Measurements from ENCODE around the gene CFAP119.
A peak's percentile ranks its signal among the peaks of the same experiment; 100 is the strongest.

CFAP119 gene

GRCh38 chr16:30740364-30741251 lies 21.3 kb downstream of the CFAP119 start:
- DNase-seq (ENCODE audit: low read depth in 2 of 2), result no peak

GRCh38 chr16:30738984-30739951 lies 22.6 kb downstream of the CFAP119 start:
- DNase-seq (ENCODE audit: low read depth in 2 of 2), result no peak

- no peak for DNase-seq (ENCODE audit: low read depth in 2 of 2)
Observed at GRCh38 chr16:30737794-30738648, 23.8 kb downstream of the CFAP119 start.

- no peak for DNase-seq (ENCODE audit: low read depth in 2 of 2)
Observed at GRCh38 chr16:30736995-30737793, 24.7 kb downstream of the CFAP119 start.

GRCh38 chr16:30731411-30731810 lies 30.5 kb downstream of the CFAP119 start:
- no peak for DNase-seq (ENCODE audit: low read depth in 2 of 2)

GRCh38 chr16:30728899-30729672 lies 32.8 kb downstream of the CFAP119 start:
- no peak for DNase-seq (ENCODE audit: low read depth in 2 of 2)

GRCh38 chr16:30728321-30728720 lies 33.5 kb downstream of the CFAP119 start:
- no peak for DNase-seq (ENCODE audit: low read depth in 2 of 2)

- no peak for DNase-seq (ENCODE audit: low read depth in 2 of 2)
Observed at GRCh38 chr16:30725418-30725792, 36.5 kb downstream of the CFAP119 start.

GRCh38 chr16:30724641-30725417 lies 37.0 kb downstream of the CFAP119 start:
- no peak for DNase-seq (ENCODE audit: low read depth in 2 of 2)

- no peak for DNase-seq (ENCODE audit: low read depth in 2 of 2)
Observed at GRCh38 chr16:30723725-30724355, 38.0 kb downstream of the CFAP119 start.

- no peak for DNase-seq (ENCODE audit: low read depth in 2 of 2)
Observed at GRCh38 chr16:30722916-30723315, 38.9 kb downstream of the CFAP119 start.

GRCh38 chr16:30722443-30722842 lies 39.4 kb downstream of the CFAP119 start:
- DNase-seq (ENCODE audit: low read depth in 2 of 2), result no peak

GRCh38 chr16:30721606-30722005 lies 40.3 kb downstream of the CFAP119 start:
- DNase-seq (ENCODE audit: low read depth in 2 of 2), result no peak

- no peak for DNase-seq (ENCODE audit: low read depth in 2 of 2)
Observed at GRCh38 chr16:30721167-30721566, 40.7 kb downstream of the CFAP119 start.

- no peak for DNase-seq (ENCODE audit: low read depth in 2 of 2)
Observed at GRCh38 chr16:30720694-30721093, 41.2 kb downstream of the CFAP119 start.

- DNase-seq (ENCODE audit: low read depth in 2 of 2), result no peak
Observed at GRCh38 chr16:30720086-30720485, 41.8 kb downstream of the CFAP119 start.

GRCh38 chr16:30715750-30716445 lies 46.0 kb downstream of the CFAP119 start:
- DNase-seq (ENCODE audit: low read depth in 2 of 2), result peak in 1 of 2 donors; percentile 30

GRCh38 chr16:30711712-30712111 lies 50.1 kb downstream of the CFAP119 start:
- DNase-seq (ENCODE audit: low read depth in 2 of 2), result no peak

Data from stimulated activated CD4-positive, alpha-beta T cell treated with anti-CD3 and anti-CD28 coated beads, Interleukin-1b, Interleukin-23, amount 100 ng/mL, for 4 hours (primary cell).